Measurements from ENCODE around the gene CNGB1. TPM values are rescaled to one million over a fixed set of nuclear protein-coding genes. Genes with fewer than 3 reads are reported as not detected.

Gene CNGB1
- total RNA-seq, 1 experiment from 2014 or later = not detected

- Histone ChIP-seq H3K4me1 (ENCODE audit: insufficient read depth, low read length, poor library complexity, severe bottlenecking) (peaks cover 20% of the 10 kb centered on the region), H3K4me3 (ENCODE audit: low read depth, low read length, poor library complexity, severe bottlenecking) (no peak overlapping the region), H3K36me3 (ENCODE audit: insufficient read depth, low read length, poor library complexity, severe bottlenecking) (no peaks in the 10 kb centered on the region), H3K27ac (ENCODE audit: low read depth, low read length, poor library complexity, severe bottlenecking) (no peak overlapping the region), H3K27me3 (replicated peaks; ENCODE audit: insufficient read depth, low read depth, low read length, poor library complexity) (no peaks in the 10 kb centered on the region), H3K9me3 (ENCODE audit: low read depth, low read length, poor library complexity, severe bottlenecking) (no peaks in the 10 kb centered on the region)
- ChIA-PET POLR2A (ENCODE audit: low non-redundant PET) (no interaction called here), CTCF (no interaction called here)
- TF ChIP-seq CTCF (conservative IDR thresholded peaks at IDR 0.05; ENCODE audit: low read depth, low read length) (no peak), EZH2 (IDR thresholded peaks at IDR 0.05; ENCODE audit: borderline replicate concordance, low read depth, low read length, poor library complexity, severe bottlenecking) (no peak)
- no peak for DNase-seq (ENCODE audit: low spot score)
- intact Hi-C loops (cut with micrococcal nuclease; ENCODE audit: unreplicated experiment) = no loop called here
- no TSS peak for BruUV-seq (replicated peaks)
Observed at GRCh38 chr16:57888128-57888527, 82.8 kb downstream of the CNGB1 start.

GRCh38 chr16:57887711-57888110, 83.2 kb downstream of the CNGB1 start:
- no TSS peak for BruUV-seq (replicated peaks)
- intact Hi-C loops (cut with micrococcal nuclease; ENCODE audit: unreplicated experiment) = no loop called here
- no peak overlapping the region for H3K4me3 ChIP-seq (ENCODE audit: low read depth, low read length, poor library complexity, severe bottlenecking)
- no peaks in the 10 kb centered on the region for H3K36me3 ChIP-seq (ENCODE audit: insufficient read depth, low read length, poor library complexity, severe bottlenecking)
- H3K9me3 ChIP-seq (ENCODE audit: low read depth, low read length, poor library complexity, severe bottlenecking) = no peaks in the 10 kb centered on the region
- no peak for TF ChIP-seq CTCF (conservative IDR thresholded peaks at IDR 0.05; ENCODE audit: low read depth, low read length)
- no peak for TF ChIP-seq EZH2 (IDR thresholded peaks at IDR 0.05; ENCODE audit: borderline replicate concordance, low read depth, low read length, poor library complexity, severe bottlenecking)
- H3K4me1 ChIP-seq (ENCODE audit: insufficient read depth, low read length, poor library complexity, severe bottlenecking) = peaks cover 24% of the 10 kb centered on the region
- H3K27ac ChIP-seq (ENCODE audit: low read depth, low read length, poor library complexity, severe bottlenecking) = no peak overlapping the region
- CTCF ChIA-PET = no interaction called here
- DNase-seq (ENCODE audit: low spot score) = no peak
- no peaks in the 10 kb centered on the region for H3K27me3 ChIP-seq (replicated peaks; ENCODE audit: insufficient read depth, low read depth, low read length, poor library complexity)
- POLR2A ChIA-PET (ENCODE audit: low non-redundant PET) = no interaction called here

GRCh38 chr16:57886427-57886826, 84.5 kb downstream of the CNGB1 start:
- Histone ChIP-seq H3K4me3 (ENCODE audit: low read depth, low read length, poor library complexity, severe bottlenecking) (no peak overlapping the region), H3K4me1 (ENCODE audit: insufficient read depth, low read length, poor library complexity, severe bottlenecking) (peaks cover 30% of the 10 kb centered on the region), H3K27me3 (replicated peaks; ENCODE audit: insufficient read depth, low read depth, low read length, poor library complexity) (no peaks in the 10 kb centered on the region), H3K27ac (ENCODE audit: low read depth, low read length, poor library complexity, severe bottlenecking) (no peak overlapping the region), H3K36me3 (ENCODE audit: insufficient read depth, low read length, poor library complexity, severe bottlenecking) (no peaks in the 10 kb centered on the region), H3K9me3 (ENCODE audit: low read depth, low read length, poor library complexity, severe bottlenecking) (no peaks in the 10 kb centered on the region)
- no TSS peak for BruUV-seq (replicated peaks)
- ChIA-PET CTCF (no interaction called here), POLR2A (ENCODE audit: low non-redundant PET) (no interaction called here)
- intact Hi-C loops (cut with micrococcal nuclease; ENCODE audit: unreplicated experiment) = no loop called here
- DNase-seq (ENCODE audit: low spot score) = no peak
- TF ChIP-seq CTCF (conservative IDR thresholded peaks at IDR 0.05; ENCODE audit: low read depth, low read length) (no peak), EZH2 (IDR thresholded peaks at IDR 0.05; ENCODE audit: borderline replicate concordance, low read depth, low read length, poor library complexity, severe bottlenecking) (no peak)

All from A673 (cell line).